Measurements from ENCODE around the gene RPS21. TPM values are rescaled to one million over a fixed set of nuclear protein-coding genes. Genes with fewer than 3 reads are reported as not detected.

RPS21 gene
- total RNA-seq, 6 experiments from 2014 or later, result 1,061 to 1,388 (median 1,229) TPM

GRCh38 chr20:62347445-62347844 is 39.5 kb upstream of the RPS21 start:
- Mint-ChIP-seq H3K9me3 (peaks cover 11% of the 10 kb centered on the region), H3K4me3 (no peak overlapping the region)
- no peak for TF ChIP-seq CTCF (IDR thresholded peaks at IDR 0.05)

GRCh38 chr20:62348604-62349003 is 38.3 kb upstream of the RPS21 start:
- no peaks in the 10 kb centered on the region for H3K4me1 Mint-ChIP-seq (ENCODE audit: low read depth)
- H3K4me3 Mint-ChIP-seq, result no peak overlapping the region
- no peak for TF ChIP-seq CTCF (IDR thresholded peaks at IDR 0.05)
- peaks cover 4% of the 10 kb centered on the region; the same call in 1 of the 2 replicates for H3K27me3 Mint-ChIP-seq (ENCODE audit: insufficient read depth)
- H3K9me3 Mint-ChIP-seq, result peaks cover 11% of the 10 kb centered on the region
- no peak for DNase-seq
- H3K27ac Mint-ChIP-seq, result no peak overlapping the region
- peaks cover 10% of the 10 kb centered on the region for H3K36me3 Mint-ChIP-seq (ENCODE audit: low read depth)

More at GRCh38 chr20:62347445-62347844, 39.5 kb upstream of the RPS21 start:
- no peaks in the 10 kb centered on the region for H3K4me1 Mint-ChIP-seq (ENCODE audit: low read depth)
- DNase-seq, result no peak
- H3K27ac Mint-ChIP-seq, result no peak overlapping the region
- H3K27me3 Mint-ChIP-seq (ENCODE audit: insufficient read depth), result peaks cover 11% of the 10 kb centered on the region
- peaks cover 10% of the 10 kb centered on the region for H3K36me3 Mint-ChIP-seq (ENCODE audit: low read depth)

GRCh38 chr20:62349556-62350097 is 37.3 kb upstream of the RPS21 start:
- Mint-ChIP-seq H3K36me3 (ENCODE audit: low read depth) (peaks cover 10% of the 10 kb centered on the region), H3K4me3 (no peak overlapping the region), H3K27ac (no peak overlapping the region), H3K9me3 (peaks cover 11% of the 10 kb centered on the region), H3K4me1 (ENCODE audit: low read depth) (no peaks in the 10 kb centered on the region), H3K27me3 (ENCODE audit: insufficient read depth) (peaks cover 4% of the 10 kb centered on the region; the same call in 1 of the 2 replicates)
- no peak for TF ChIP-seq CTCF (IDR thresholded peaks at IDR 0.05)
- DNase-seq, result no peak

- no peak overlapping the region for H3K27ac Mint-ChIP-seq
- no peaks in the 10 kb centered on the region for H3K4me1 Mint-ChIP-seq (ENCODE audit: low read depth)
- TF ChIP-seq CTCF (IDR thresholded peaks at IDR 0.05), result no peak
- DNase-seq, result no peak
- H3K9me3 Mint-ChIP-seq, result peaks cover 11% of the 10 kb centered on the region
- peaks cover 10% of the 10 kb centered on the region for H3K36me3 Mint-ChIP-seq (ENCODE audit: low read depth)
- H3K27me3 Mint-ChIP-seq (ENCODE audit: insufficient read depth), result peaks cover 4% of the 10 kb centered on the region; the same call in 1 of the 2 replicates
- H3K4me3 Mint-ChIP-seq, result no peak overlapping the region
These were observed 36.7 kb upstream of the RPS21 start for GRCh38 chr20:62350098-62350628.

GRCh38 chr20:62350629-62351422 is 36.1 kb upstream of the RPS21 start:
- Mint-ChIP-seq H3K4me3 (no peak overlapping the region), H3K4me1 (ENCODE audit: low read depth) (peaks cover 1% of the 10 kb centered on the region; the same call in 1 of the 2 replicates), H3K36me3 (ENCODE audit: low read depth) (peaks cover 10% of the 10 kb centered on the region), H3K9me3 (peaks cover 11% of the 10 kb centered on the region), H3K27ac (no peak overlapping the region), H3K27me3 (ENCODE audit: insufficient read depth) (peaks cover 4% of the 10 kb centered on the region; the same call in 1 of the 2 replicates)
- no peak for DNase-seq
- TF ChIP-seq CTCF (IDR thresholded peaks at IDR 0.05), result no peak
